ENCODE measurements around the gene COQ2. TPM values are rescaled to one million over a fixed set of nuclear protein-coding genes. Genes with fewer than 3 reads are reported as not detected.
A peak's percentile ranks its signal among the peaks of the same experiment; 100 is the strongest.

COQ2 gene
- total RNA-seq: 1 to 10 TPM; 5.0 to 8.9 (median 5.5) TPM

GRCh38 chr4:83284193-83285054 lies at the start of gene COQ2:
Gene COQ2, minus strand, starts transcription at chr4:83284798. Its CDS starts 34 bp downstream, at chr4:83284764.
- H3K27ac ChIP-seq: peak within 1 kb of the TSS; percentile 88 to 98 (median 97)
- no peaks in the 10 kb centered on the region for H3K9me3 ChIP-seq
- ATAC-seq: peak; percentile 99
- TF ChIP-seq CTCF (IDR thresholded peaks at IDR 0.05): peak in 3 of 4 experiments; percentile 56 to 59 (median 56)
- no peak for TF ChIP-seq EP300 (IDR thresholded peaks at IDR 0.05)
- TF ChIP-seq POLR2A (IDR thresholded peaks at IDR 0.05): peak; percentile 61 to 71
- TF ChIP-seq POLR2AphosphoS5 (IDR thresholded peaks at IDR 0.05): peak; percentile 70
- H3K27me3 ChIP-seq: no peaks in the 10 kb centered on the region
- H3K4me3 ChIP-seq: peak within 1 kb of the TSS; percentile 60 to 84
- 0 to 1% methylated on average over 6 of the region's 76 CpGs for WGBS, 2 donors (ENCODE audit: low coverage in 1 of 2)
- no peaks in the 10 kb centered on the region for H3K36me3 ChIP-seq
- peaks cover 0 to 26% (median 6%) of the 10 kb centered on the region in 3 donors for H3K4me1 ChIP-seq

GRCh38 chr4:83331956-83332355 lies 47.4 kb upstream of the COQ2 start:
- no peak for ATAC-seq
- Histone ChIP-seq H3K27me3 (peaks cover 51% of the 10 kb centered on the region), H3K27ac (no peak overlapping the region), H3K9me3 (no peaks in the 10 kb centered on the region), H3K36me3 (no peaks in the 10 kb centered on the region), H3K4me1 (peaks cover 0 to 14% (median 3%) of the 10 kb centered on the region in 3 donors), H3K4me3 (no peak overlapping the region)
- 48 to 81% methylated on average over 3 of the region's 3 CpGs for WGBS, 2 donors (ENCODE audit: low coverage in 1 of 2)
- TF ChIP-seq CTCF (IDR thresholded peaks at IDR 0.05): no peak
- TF ChIP-seq POLR2A (IDR thresholded peaks at IDR 0.05): no peak
- no peak for TF ChIP-seq POLR2AphosphoS5 (IDR thresholded peaks at IDR 0.05)
- TF ChIP-seq EP300 (IDR thresholded peaks at IDR 0.05): no peak

GRCh38 chr4:83329521-83330110 lies 45.0 kb upstream of the COQ2 start:
- Histone ChIP-seq H3K36me3 (no peaks in the 10 kb centered on the region), H3K9me3 (no peaks in the 10 kb centered on the region), H3K27me3 (peaks cover 29% of the 10 kb centered on the region), H3K4me1 (peaks cover 0 to 5% (median 0%) of the 10 kb centered on the region in 3 donors), H3K4me3 (no peak overlapping the region), H3K27ac (no peak overlapping the region)
- no peak for ATAC-seq
- WGBS, 2 donors (ENCODE audit: low coverage in 1 of 2): 40 to 48% methylated on average over 3 of the region's 5 CpGs
- TF ChIP-seq POLR2A (IDR thresholded peaks at IDR 0.05) (no peak), CTCF (IDR thresholded peaks at IDR 0.05) (no peak), POLR2AphosphoS5 (IDR thresholded peaks at IDR 0.05) (no peak), EP300 (IDR thresholded peaks at IDR 0.05) (no peak)

GRCh38 chr4:83328521-83329187 lies 44.1 kb upstream of the COQ2 start:
- TF ChIP-seq EP300 (IDR thresholded peaks at IDR 0.05): no peak
- TF ChIP-seq CTCF (IDR thresholded peaks at IDR 0.05): no peak
- TF ChIP-seq POLR2AphosphoS5 (IDR thresholded peaks at IDR 0.05): no peak
- no peak for TF ChIP-seq POLR2A (IDR thresholded peaks at IDR 0.05)
- Histone ChIP-seq H3K4me1 (no peaks in the 10 kb centered on the region), H3K27ac (no peak overlapping the region), H3K4me3 (no peak overlapping the region), H3K27me3 (peaks cover 21% of the 10 kb centered on the region), H3K36me3 (no peaks in the 10 kb centered on the region), H3K9me3 (no peaks in the 10 kb centered on the region)
- ATAC-seq: no peak
- 40 to 44% methylated on average over 6 to 7 of the region's 7 CpGs for WGBS, 2 donors (ENCODE audit: low coverage in 1 of 2)

Measured in gastroesophageal sphincter (tissue), 4 donors.